CD14-positive monocyte (primary cell): ENCODE results near the gene RFX3. TPM values are rescaled to one million over a fixed set of nuclear protein-coding genes. Genes with fewer than 3 reads are reported as not detected.

Experiments used
- DNase-seq, 3 donors: peaks; one replicate each; pipeline ENCODE4 v3.0.0-alpha.2; 2011 to 2022
- H2AFZ ChIP-seq: 2 replicates; pipeline ENCODE4 v1.6.0; 2012; ENCODE audit warnings: mild to moderate bottlenecking, low read depth, low read length, inconsistent platforms; ENCODE audit not compliant: insufficient read depth, poor library complexity, severe bottlenecking
- H3K27ac ChIP-seq, 2 donors: 1 replicate in 1 of 2; 2 replicates in 1 of 2; pipeline ENCODE4 v1.5.1; 2012 to 2013; ENCODE audit warnings: low read length in 2 of 2, control low read depth in 1 of 2, inconsistent platforms in 1 of 2, low read depth in 1 of 2, mild to moderate bottlenecking in 1 of 2
- H3K27me3 ChIP-seq, 2 donors: one replicate each; pipeline versions ENCODE4 v1.6.0 to v1.6.1; 2011 to 2013; ENCODE audit warnings: low read length in 2 of 2; ENCODE audit not compliant: control insufficient read depth in 2 of 2, insufficient read depth in 2 of 2
- H3K36me3 ChIP-seq, 2 donors: replicated peaks in 1 of 2; 1 replicate in 1 of 2; 2 replicates in 1 of 2; pipeline versions ENCODE4 v1.5.1 to v1.6.1; 2012 to 2013; ENCODE audit warnings: low read length in 2 of 2, control low read depth in 1 of 2, inconsistent platforms in 1 of 2, mild to moderate bottlenecking in 1 of 2; ENCODE audit not compliant: insufficient read depth in 2 of 2, control insufficient read depth in 1 of 2
- H3K4me1 ChIP-seq, 2 donors: 1 replicate in 1 of 2; 2 replicates in 1 of 2; pipeline versions ENCODE4 v1.5.1 to v1.6.1; 2012 to 2013; ENCODE audit warnings: low read length in 2 of 2, control low read depth in 1 of 2, inconsistent platforms in 1 of 2, mild to moderate bottlenecking in 1 of 2, moderate library complexity in 1 of 2; ENCODE audit not compliant: insufficient read depth in 2 of 2, control insufficient read depth in 1 of 2
- H3K4me2 ChIP-seq: replicated peaks from 2 replicates; pipeline ENCODE3; 2012; ENCODE audit warnings: low read length, moderate library complexity, mild to moderate bottlenecking; ENCODE audit not compliant: poor library complexity, severe bottlenecking; ENCODE audit errors: extremely low read depth
- H3K4me3 ChIP-seq, 3 experiments: fragments of 200-600 bp in 1 of 3; sonication (generic) in 1 of 3; replicated peaks in 1 of 3; 1 replicate in 2 of 3; 2 replicates in 1 of 3; pipeline ENCODE4 v1.5.1; 2011 to 2013; ENCODE audit warnings: low read length in 3 of 3, mild to moderate bottlenecking in 3 of 3, control low read depth in 2 of 3, low read depth in 2 of 3, inconsistent platforms in 1 of 3, moderate library complexity in 1 of 3
- H3K79me2 ChIP-seq: 2 replicates; pipeline ENCODE4 v1.6.0; 2012; ENCODE audit warnings: mild to moderate bottlenecking, control low read depth, inconsistent platforms, low read length, moderate library complexity; ENCODE audit not compliant: insufficient read depth
- H3K9ac ChIP-seq: 2 replicates; pipeline ENCODE4 v1.6.0; 2017; ENCODE audit warnings: low read length, mild to moderate bottlenecking; ENCODE audit not compliant: insufficient read depth, poor library complexity, severe bottlenecking
- H3K9me3 ChIP-seq, 2 donors: replicated peaks in 1 of 2; 1 replicate in 1 of 2; 2 replicates in 1 of 2; pipeline versions ENCODE4 v1.5.1 to v1.6.1; 2012 to 2013; ENCODE audit warnings: low read length in 2 of 2, control low read depth in 1 of 2; ENCODE audit not compliant: control insufficient read depth in 1 of 2, insufficient read depth in 1 of 2
- H4K20me1 ChIP-seq: 2 replicates; pipeline ENCODE4 v1.6.0; 2012; ENCODE audit warnings: mild to moderate bottlenecking, low read length, control low read depth, moderate library complexity; ENCODE audit not compliant: insufficient read depth
- H3K27ac Mint-ChIP-seq, 7 donors: one replicate each; pipeline ENCODE4 v1.8.0; 2020; ENCODE audit warnings: mild to moderate bottlenecking in 7 of 7, mixed read lengths in 7 of 7, moderate library complexity in 6 of 7, inconsistent platforms in 2 of 7
- H3K27me3 Mint-ChIP-seq, 3 donors: one replicate each; pipeline ENCODE4 v1.8.0; 2021 to 2022; ENCODE audit warnings: low read depth in 3 of 3, mild to moderate bottlenecking in 3 of 3, mixed read lengths in 3 of 3, moderate library complexity in 3 of 3, inconsistent platforms in 1 of 3
- H3K36me3 Mint-ChIP-seq, 2 donors: one replicate each; pipeline ENCODE4 v1.8.0; 2020; ENCODE audit warnings: mixed read lengths in 2 of 2, inconsistent platforms in 1 of 2, mild to moderate bottlenecking in 1 of 2
- H3K4me1 Mint-ChIP-seq: one replicate; pipeline ENCODE4 v1.8.0; 2020; ENCODE audit warnings: mild to moderate bottlenecking, mixed read lengths
- H3K4me3 Mint-ChIP-seq, 2 donors: one replicate each; pipeline ENCODE4 v1.8.0; 2020; ENCODE audit warnings: mild to moderate bottlenecking in 2 of 2, mixed read lengths in 2 of 2, moderate library complexity in 1 of 2
- H3K9me3 Mint-ChIP-seq, 7 donors: one replicate each; pipeline ENCODE4 v1.8.0; 2020 to 2022; ENCODE audit warnings: mixed read lengths in 7 of 7, mild to moderate bottlenecking in 6 of 7, moderate library complexity in 6 of 7, inconsistent platforms in 2 of 7
- WGBS: methylation state at CpG from one replicate; pipeline ENCODE4 v1.1.5; 2013; ENCODE audit warnings: missing lambda C conversion rate; ENCODE audit not compliant: insufficient coverage; 5-methylcytosine and 5-hydroxymethylcytosine counted together
- intact Hi-C, 2 donors: fragments of 100-400 bp; cut with micrococcal nuclease; formaldehyde crosslinking; loops; one replicate each; pipeline versions ENCODE4 v1.15.0 to v1.15.1; 2023
- polyA plus RNA-seq, 3 donors: library from polyadenylated mRNA; depleted of rRNA in 1 of 3; unstranded in 2 of 3; stranded (reverse) in 1 of 3; fragments of 300-500 nt in 2 of 3; fragments of >200 nt in 1 of 3; fragmentation: Illumina TruSeq in 2 of 3; gene quantifications; 1 replicate in 2 of 3; 2 replicates in 1 of 3; pipeline ENCODE4 v1.2.3, GENCODE V29; 2012 to 2021
- TF ChIP-seq, protein P1 (sequence below): fragments of 200-600 bp; IDR thresholded peaks from one replicate; pipeline ENCODE4 v1.8.0; 2022; ENCODE audit warnings: antibody characterized with exemption, mild to moderate bottlenecking

RFX3 gene
- polyA plus RNA-seq, 3 donors, result 1.7 to 5.2 (median 3.2) TPM

DNA sequence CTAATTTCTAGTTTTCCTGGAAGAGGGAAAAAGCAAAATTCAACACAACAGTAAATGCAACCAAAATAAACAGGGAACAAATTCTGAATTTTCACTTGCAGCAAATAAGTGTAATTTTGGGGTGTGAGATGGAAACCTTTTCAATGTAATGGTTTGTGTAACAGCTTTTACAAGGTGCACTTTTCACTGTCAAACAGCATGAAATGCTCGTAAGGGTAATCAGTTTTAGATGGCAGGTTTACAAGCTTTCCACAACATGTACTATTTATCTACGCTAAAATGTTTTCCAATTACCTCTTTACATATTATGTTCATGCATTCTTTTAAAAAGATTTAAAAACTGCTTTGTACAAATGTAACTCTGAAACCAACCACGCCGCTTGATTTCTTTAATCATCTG, 115.3 kb downstream of the RFX3 start:
- intact Hi-C loops, result no loop called here
- Histone ChIP-seq H3K27ac (no peak overlapping the region), H3K9me3 (no peaks in the 10 kb centered on the region), H3K9ac (no peak overlapping the region), H2AFZ (no peak overlapping the region), H3K27me3 (no peaks in the 10 kb centered on the region), H3K4me1 (no peaks in the 10 kb centered on the region), H3K79me2 (no peaks in the 10 kb centered on the region), H3K36me3 (no peaks in the 10 kb centered on the region), H3K4me2 (no peak overlapping the region), H4K20me1 (no peaks in the 10 kb centered on the region), H3K4me3 (no peak overlapping the region)
- Mint-ChIP-seq H3K4me3 (no peak overlapping the region), H3K27ac (no peak overlapping the region), H3K36me3 (no peaks in the 10 kb centered on the region), H3K4me1 (peaks cover under 1% of the 10 kb centered on the region), H3K9me3 (peaks cover 0 to 2% (median 0%) of the 10 kb centered on the region in 7 donors), H3K27me3 (peaks cover 0 to 5% (median 1%) of the 10 kb centered on the region in 3 donors)
- no CpG with 5 or more reads among the region's 4 CpGs for WGBS
- TF ChIP-seq, protein P1, sequence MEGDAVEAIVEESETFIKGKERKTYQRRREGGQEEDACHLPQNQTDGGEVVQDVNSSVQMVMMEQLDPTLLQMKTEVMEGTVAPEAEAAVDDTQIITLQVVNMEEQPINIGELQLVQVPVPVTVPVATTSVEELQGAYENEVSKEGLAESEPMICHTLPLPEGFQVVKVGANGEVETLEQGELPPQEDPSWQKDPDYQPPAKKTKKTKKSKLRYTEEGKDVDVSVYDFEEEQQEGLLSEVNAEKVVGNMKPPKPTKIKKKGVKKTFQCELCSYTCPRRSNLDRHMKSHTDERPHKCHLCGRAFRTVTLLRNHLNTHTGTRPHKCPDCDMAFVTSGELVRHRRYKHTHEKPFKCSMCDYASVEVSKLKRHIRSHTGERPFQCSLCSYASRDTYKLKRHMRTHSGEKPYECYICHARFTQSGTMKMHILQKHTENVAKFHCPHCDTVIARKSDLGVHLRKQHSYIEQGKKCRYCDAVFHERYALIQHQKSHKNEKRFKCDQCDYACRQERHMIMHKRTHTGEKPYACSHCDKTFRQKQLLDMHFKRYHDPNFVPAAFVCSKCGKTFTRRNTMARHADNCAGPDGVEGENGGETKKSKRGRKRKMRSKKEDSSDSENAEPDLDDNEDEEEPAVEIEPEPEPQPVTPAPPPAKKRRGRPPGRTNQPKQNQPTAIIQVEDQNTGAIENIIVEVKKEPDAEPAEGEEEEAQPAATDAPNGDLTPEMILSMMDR, result no peak
- no peak for DNase-seq

GRCh38 chr9:3409453-3409852, 116.3 kb downstream of the RFX3 start:
- Mint-ChIP-seq H3K4me3 (no peak overlapping the region), H3K27ac (no peak overlapping the region), H3K9me3 (peaks cover 0 to 2% (median 0%) of the 10 kb centered on the region in 7 donors), H3K4me1 (no peaks in the 10 kb centered on the region), H3K27me3 (peaks cover 0 to 5% (median 3%) of the 10 kb centered on the region in 3 donors), H3K36me3 (no peaks in the 10 kb centered on the region)
- TF ChIP-seq, protein P1, result no peak
- Histone ChIP-seq H2AFZ (no peak overlapping the region), H4K20me1 (no peaks in the 10 kb centered on the region), H3K4me3 (no peak overlapping the region), H3K9me3 (no peaks in the 10 kb centered on the region), H3K36me3 (no peaks in the 10 kb centered on the region), H3K4me1 (no peaks in the 10 kb centered on the region), H3K27me3 (no peaks in the 10 kb centered on the region), H3K79me2 (no peaks in the 10 kb centered on the region), H3K9ac (no peak overlapping the region), H3K27ac (no peak overlapping the region), H3K4me2 (no peak overlapping the region)
- no peak for DNase-seq
- intact Hi-C loops, result no loop called here
- WGBS, result no CpG with 5 or more reads among the region's 1 CpG
